ENCODE measurements around the gene GLIS1. TPM values are rescaled to one million over a fixed set of nuclear protein-coding genes. Genes with fewer than 3 reads are reported as not detected.

Gene GLIS1
- polyA plus RNA-seq, 3 donors, result 2.2 to 4.8 (median 3.2) TPM

GRCh38 chr1:53726009-53726600 lies 12.9 kb downstream of the GLIS1 start:
- no peak for DNase-seq (ENCODE audit: extremely low read depth in 1 of 11, low read depth in 9 of 11, low spot score in 4 of 11)

GRCh38 chr1:53725238-53725689 lies 13.7 kb downstream of the GLIS1 start:
- no peak for DNase-seq (ENCODE audit: extremely low read depth in 1 of 11, low read depth in 9 of 11, low spot score in 4 of 11)

- no peak for DNase-seq (ENCODE audit: extremely low read depth in 1 of 11, low read depth in 9 of 11, low spot score in 4 of 11)
Observed at GRCh38 chr1:53722025-53722424, 16.9 kb downstream of the GLIS1 start.

- no peak for DNase-seq (ENCODE audit: extremely low read depth in 1 of 11, low read depth in 9 of 11, low spot score in 4 of 11)
Observed at GRCh38 chr1:53721088-53721487, 17.9 kb downstream of the GLIS1 start.

- DNase-seq (ENCODE audit: extremely low read depth in 1 of 11, low read depth in 9 of 11, low spot score in 4 of 11), result no peak
Observed at GRCh38 chr1:53719469-53719868, 19.5 kb downstream of the GLIS1 start.

- no peak for DNase-seq (ENCODE audit: extremely low read depth in 1 of 11, low read depth in 9 of 11, low spot score in 4 of 11)
Observed at GRCh38 chr1:53718443-53718842, 20.5 kb downstream of the GLIS1 start.

- no peak for DNase-seq (ENCODE audit: extremely low read depth in 1 of 11, low read depth in 9 of 11, low spot score in 4 of 11)
Observed at GRCh38 chr1:53717025-53717804, 21.7 kb downstream of the GLIS1 start.

- no peak for DNase-seq (ENCODE audit: extremely low read depth in 1 of 11, low read depth in 9 of 11, low spot score in 4 of 11)
Observed at GRCh38 chr1:53716150-53716549, 22.8 kb downstream of the GLIS1 start.

- no peak for DNase-seq (ENCODE audit: extremely low read depth in 1 of 11, low read depth in 9 of 11, low spot score in 4 of 11)
Observed at GRCh38 chr1:53715478-53715877, 23.5 kb downstream of the GLIS1 start.

GRCh38 chr1:53712276-53712675 lies 26.7 kb downstream of the GLIS1 start:
- no peak for DNase-seq (ENCODE audit: extremely low read depth in 1 of 11, low read depth in 9 of 11, low spot score in 4 of 11)

GRCh38 chr1:53710584-53710983 lies 28.4 kb downstream of the GLIS1 start:
- no peak for DNase-seq (ENCODE audit: extremely low read depth in 1 of 11, low read depth in 9 of 11, low spot score in 4 of 11)

GRCh38 chr1:53708687-53709086 lies 30.3 kb downstream of the GLIS1 start:
- no peak for DNase-seq (ENCODE audit: extremely low read depth in 1 of 11, low read depth in 9 of 11, low spot score in 4 of 11)

GRCh38 chr1:53706356-53706755 lies 32.6 kb downstream of the GLIS1 start:
- DNase-seq (ENCODE audit: extremely low read depth in 1 of 11, low read depth in 9 of 11, low spot score in 4 of 11), result no peak

GRCh38 chr1:53705446-53706096 lies 33.4 kb downstream of the GLIS1 start:
- DNase-seq (ENCODE audit: extremely low read depth in 1 of 11, low read depth in 9 of 11, low spot score in 4 of 11), result no peak

- no peak for DNase-seq (ENCODE audit: extremely low read depth in 1 of 11, low read depth in 9 of 11, low spot score in 4 of 11)
Observed at GRCh38 chr1:53704804-53705445, 34.0 kb downstream of the GLIS1 start.

GRCh38 chr1:53704304-53704703 lies 34.7 kb downstream of the GLIS1 start:
- DNase-seq (ENCODE audit: extremely low read depth in 1 of 11, low read depth in 9 of 11, low spot score in 4 of 11), result no peak

- no peak for DNase-seq (ENCODE audit: extremely low read depth in 1 of 11, low read depth in 9 of 11, low spot score in 4 of 11)
Observed at GRCh38 chr1:53703174-53703573, 35.8 kb downstream of the GLIS1 start.

GRCh38 chr1:53702341-53702740 lies 36.6 kb downstream of the GLIS1 start:
- DNase-seq (ENCODE audit: extremely low read depth in 1 of 11, low read depth in 9 of 11, low spot score in 4 of 11), result no peak

GRCh38 chr1:53700776-53701175 lies 38.2 kb downstream of the GLIS1 start:
- no peak for DNase-seq (ENCODE audit: extremely low read depth in 1 of 11, low read depth in 9 of 11, low spot score in 4 of 11)

GRCh38 chr1:53699981-53700380 lies 39.0 kb downstream of the GLIS1 start:
- no peak for DNase-seq (ENCODE audit: extremely low read depth in 1 of 11, low read depth in 9 of 11, low spot score in 4 of 11)
